HFF-Myc (cell line): ENCODE results near the gene PASK.

Experiments used
- DNase-seq: peaks from one replicate; pipeline ENCODE4 v3.0.0-alpha.2; 2011; ENCODE audit warnings: low read depth; ENCODE audit errors: extremely low read depth
- H3K4me3 ChIP-seq: replicated peaks from 2 replicates; pipeline ENCODE4 v1.5.1; 2011; ENCODE audit warnings: low read depth, mild to moderate bottlenecking, control low read depth, low read length
- CTCF ChIP-seq: IDR thresholded peaks from 2 replicates; pipeline ENCODE4 v1.5.1; 2012; ENCODE audit warnings: mild to moderate bottlenecking, low read depth, low read length, control low read depth; ENCODE audit errors: missing control alignments

Gene PASK

GRCh38 chr2:241122376-241123002 lies 26.8 kb downstream of the PASK start:
- no peak for TF ChIP-seq CTCF
- DNase-seq: no peak
- no peak overlapping the region for H3K4me3 ChIP-seq

- no peak overlapping the region for H3K4me3 ChIP-seq
- no peak for DNase-seq
- TF ChIP-seq CTCF: no peak
These were observed 28.3 kb downstream of the PASK start for GRCh38 chr2:241121008-241121407.

- H3K4me3 ChIP-seq: no peak overlapping the region
- DNase-seq: no peak
- TF ChIP-seq CTCF: no peak
These were observed 28.8 kb downstream of the PASK start for GRCh38 chr2:241120440-241120839.

GRCh38 chr2:241118737-241119505 lies 30.4 kb downstream of the PASK start:
- DNase-seq: no peak
- TF ChIP-seq CTCF: no peak
- no peak overlapping the region for H3K4me3 ChIP-seq

- no peak overlapping the region for H3K4me3 ChIP-seq
- TF ChIP-seq CTCF: no peak
- no peak for DNase-seq
These were observed 32.4 kb downstream of the PASK start for GRCh38 chr2:241116606-241117560.

GRCh38 chr2:241115361-241115760 lies 33.9 kb downstream of the PASK start:
- no peak for TF ChIP-seq CTCF
- no peak overlapping the region for H3K4me3 ChIP-seq
- DNase-seq: no peak
